Ecto neural progenitor cell (in vitro differentiated cells): ENCODE data around the gene SNTB2.
"Not testable (repeated sequence)": the region's sequence is repeated elsewhere in the genome, so short reads cannot be mapped to it uniquely, and the experiment has no call there.

ENCODE experiments used
- DNase-seq: peaks from one replicate; pipeline ENCODE4 v3.0.0-alpha.2; 2018; ENCODE audit warnings: low spot score

Gene SNTB2

DNA sequence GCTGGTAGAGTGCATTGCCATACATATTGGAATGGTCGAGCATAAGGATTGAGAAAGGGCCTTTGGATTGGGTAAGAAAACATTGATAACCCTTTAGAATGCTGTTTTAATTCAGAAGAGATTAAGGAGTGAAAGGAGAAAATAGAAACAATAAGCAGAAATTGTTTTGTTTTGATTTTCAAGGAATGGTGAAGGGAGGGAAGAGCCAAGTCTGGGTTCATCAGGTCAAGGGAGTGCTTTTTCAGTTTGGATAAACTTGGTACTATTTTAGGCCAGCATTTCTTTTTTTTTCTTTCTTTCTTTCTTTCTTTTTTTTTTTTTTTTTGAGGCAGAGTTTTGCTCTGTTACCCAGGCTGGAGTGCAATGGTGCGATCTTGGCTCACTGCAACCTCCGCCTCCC, 50.3 kb downstream of the SNTB2 start:
- no peak for DNase-seq

DNA sequence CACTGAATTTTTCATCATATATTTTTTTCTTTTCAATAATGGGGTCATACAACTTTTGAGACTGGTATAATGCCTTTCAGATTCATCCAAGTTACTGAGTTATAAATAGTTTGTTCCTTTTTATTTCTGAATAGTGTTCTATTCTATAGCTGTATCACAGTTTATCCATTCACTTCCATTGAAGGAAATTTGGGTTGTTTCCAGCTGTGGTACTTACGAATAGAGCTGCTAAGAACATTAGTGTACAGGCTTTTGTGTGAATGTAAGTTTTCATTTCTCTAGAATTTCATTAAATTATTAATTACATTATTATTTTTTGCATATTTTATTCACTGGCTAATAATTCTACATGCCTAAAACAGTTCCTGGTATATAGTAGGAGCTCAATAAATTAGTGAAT, 52.9 kb downstream of the SNTB2 start:
- no peak for DNase-seq

- no peak for DNase-seq
These were observed 53.4 kb downstream of the SNTB2 start for GRCh38 chr16:69240331-69240730.

- DNase-seq: no peak
These were observed 55.0 kb downstream of the SNTB2 start for GRCh38 chr16:69241926-69242325.

- no peak for DNase-seq
These were observed 56.5 kb downstream of the SNTB2 start for GRCh38 chr16:69243479-69243878.

- DNase-seq: no peak
These were observed 57.4 kb downstream of the SNTB2 start for GRCh38 chr16:69244336-69244735.

DNA sequence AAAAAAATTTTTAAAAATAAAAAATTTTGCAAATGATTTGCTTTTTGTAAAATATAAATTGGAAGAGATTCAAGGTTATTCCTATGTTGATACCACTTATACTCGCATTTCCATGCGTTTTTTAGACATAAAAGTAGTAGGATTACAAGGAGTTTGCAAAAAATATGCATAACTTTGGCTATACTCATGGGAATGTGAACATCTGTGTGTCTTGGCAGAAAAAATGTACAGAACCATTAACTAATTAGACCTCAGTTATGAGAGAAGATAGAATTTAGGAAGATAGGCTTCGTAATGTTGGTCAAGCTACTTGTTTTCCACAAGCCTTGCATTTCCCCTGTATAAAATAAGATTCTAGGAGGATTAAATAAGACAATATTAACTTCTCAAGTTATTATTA, 63.1 kb downstream of the SNTB2 start:
- DNase-seq: no peak

GRCh38 chr16:69253870-69254341, 66.9 kb downstream of the SNTB2 start:
- DNase-seq: no peak

GRCh38 chr16:69259428-69259764, 72.4 kb downstream of the SNTB2 start:
- not testable (repeated sequence) for DNase-seq

GRCh38 chr16:69260019-69260418, 73.1 kb downstream of the SNTB2 start:
- DNase-seq: no peak

- DNase-seq: no peak
These were observed 73.5 kb downstream of the SNTB2 start for GRCh38 chr16:69260506-69260905.

- no peak for DNase-seq
These were observed 79.5 kb downstream of the SNTB2 start for GRCh38 chr16:69266334-69267063.

DNA sequence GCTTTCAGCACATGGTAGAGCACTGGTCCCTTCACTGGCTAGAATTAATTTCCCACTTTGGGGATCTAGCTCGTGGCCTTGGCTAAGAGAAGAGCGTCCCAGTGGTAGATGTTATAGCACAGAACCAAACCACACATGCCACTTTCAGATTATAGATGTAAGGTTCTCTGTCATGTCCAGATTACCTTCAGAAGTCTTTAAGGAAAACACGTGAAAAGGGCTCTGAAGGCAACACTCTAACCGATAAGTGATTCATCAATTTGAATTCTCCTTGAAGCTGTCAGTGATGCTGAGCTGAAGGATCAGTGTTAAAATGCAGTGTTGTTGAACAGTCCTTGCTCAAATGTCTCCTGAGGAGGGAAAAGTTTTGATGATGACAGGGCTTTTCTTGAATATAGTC, 80.7 kb downstream of the SNTB2 start:
- no peak for DNase-seq

GRCh38 chr16:69270395-69270794, 83.4 kb downstream of the SNTB2 start:
- no peak for DNase-seq

DNA sequence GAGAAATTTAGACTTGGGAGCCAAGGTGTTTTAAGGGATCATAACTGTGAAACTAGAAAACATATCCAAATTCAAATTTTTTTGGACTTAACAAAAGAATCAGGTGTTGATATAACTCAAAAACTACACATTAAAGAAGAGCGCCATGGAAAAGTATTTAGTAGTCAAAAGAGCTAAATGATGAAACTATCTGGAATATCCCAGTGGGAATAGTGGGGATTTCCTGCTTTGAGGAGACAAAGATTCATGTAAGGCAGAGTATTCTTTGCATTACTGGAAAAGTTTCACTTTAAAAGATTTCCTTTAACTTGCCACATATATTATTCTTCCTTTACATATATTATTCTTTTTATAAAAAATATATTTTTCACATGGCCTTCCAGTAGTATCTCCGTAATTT, 83.9 kb downstream of the SNTB2 start:
- no peak for DNase-seq

- DNase-seq: no peak
These were observed 86.0 kb downstream of the SNTB2 start for GRCh38 chr16:69273009-69273408.

DNA sequence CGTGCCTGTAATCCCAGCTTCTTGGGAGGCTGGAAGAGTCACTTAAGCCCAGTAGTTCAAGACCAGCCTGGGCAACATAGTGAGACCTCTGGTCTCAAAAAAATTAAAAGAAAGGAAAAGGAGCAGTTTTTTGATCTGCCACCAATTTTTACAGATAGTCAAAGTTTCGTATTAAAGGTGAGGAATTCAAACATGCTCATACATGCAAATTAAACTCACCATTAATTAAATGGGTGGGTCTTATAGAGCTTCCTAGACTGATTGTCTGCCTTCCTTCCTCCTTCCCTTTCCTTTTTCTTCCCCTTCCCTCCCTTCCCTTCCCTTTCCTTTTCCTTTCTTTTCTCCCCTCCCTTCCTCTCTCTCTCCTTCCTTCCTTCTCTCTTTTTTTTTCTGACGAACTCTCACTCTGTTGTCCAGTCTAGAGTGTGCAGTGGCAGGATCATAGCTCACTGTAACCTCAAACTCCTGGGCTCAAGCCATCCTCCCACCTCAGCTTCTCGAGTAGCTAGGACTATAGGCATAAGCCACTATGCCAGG, 87.8 kb downstream of the SNTB2 start:
- no peak for DNase-seq

DNA sequence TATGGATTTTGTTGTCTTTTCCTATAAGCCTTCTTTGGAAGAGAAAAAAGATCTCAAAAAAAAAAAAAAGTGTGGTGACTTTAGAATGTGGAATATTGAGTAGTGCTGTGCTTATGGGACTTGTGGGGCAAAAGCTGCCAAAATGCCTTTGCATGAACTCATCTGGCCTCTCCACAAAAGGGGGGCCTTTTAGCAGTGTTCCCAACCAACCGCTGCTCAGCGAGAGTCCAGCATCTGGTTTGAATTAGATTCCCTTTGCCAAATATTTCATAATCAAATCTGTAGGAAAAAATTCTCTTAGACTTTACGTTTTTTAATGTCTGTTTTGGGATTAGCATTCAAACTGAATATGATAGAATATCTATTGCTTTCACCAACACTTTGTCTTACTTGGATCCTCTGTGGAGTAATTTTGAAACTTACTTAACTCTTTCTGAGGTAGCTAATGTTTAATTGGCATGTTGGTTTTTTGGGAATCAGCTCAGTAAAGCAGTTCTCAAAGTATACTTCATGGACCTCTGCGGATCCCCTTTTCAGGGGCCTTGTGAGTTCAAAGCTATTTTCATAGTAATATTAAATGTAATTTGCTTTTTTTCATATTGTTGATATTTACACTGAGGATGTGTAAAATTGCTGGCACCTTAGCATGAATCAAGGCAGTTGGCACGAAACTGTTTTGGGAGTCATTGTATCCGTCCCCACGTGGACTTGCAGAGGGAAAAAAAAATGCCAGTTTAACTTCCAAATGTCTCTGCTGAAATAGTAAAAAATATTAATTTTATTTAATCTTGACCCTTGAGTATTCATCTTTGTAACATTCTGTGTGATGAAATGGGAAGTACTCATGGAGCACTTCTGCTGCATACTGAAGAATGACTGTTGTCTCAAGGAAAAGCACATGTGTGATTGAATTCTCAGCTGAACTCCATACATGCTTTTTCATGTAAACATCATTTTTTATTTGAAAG, 89.5 kb downstream of the SNTB2 start:
- no peak for DNase-seq

DNA sequence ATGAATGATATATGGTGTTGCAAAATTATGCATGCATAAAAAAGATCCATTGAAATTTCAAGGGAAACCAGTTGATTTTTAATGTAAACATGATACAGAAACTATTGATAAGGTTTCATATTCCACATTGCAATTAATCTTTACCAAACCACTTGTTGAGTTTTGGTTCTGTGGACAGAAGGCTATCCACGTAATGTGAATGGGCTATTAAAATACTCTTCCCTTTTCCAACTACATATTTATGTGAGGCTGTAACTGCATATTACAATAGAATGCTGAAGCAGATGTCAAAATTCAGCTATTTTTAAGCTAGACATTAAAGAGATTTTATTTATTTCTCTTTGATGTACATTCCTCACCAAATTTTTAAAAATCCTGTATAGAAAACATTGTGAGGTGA, 90.4 kb downstream of the SNTB2 start:
- DNase-seq: no peak

DNA sequence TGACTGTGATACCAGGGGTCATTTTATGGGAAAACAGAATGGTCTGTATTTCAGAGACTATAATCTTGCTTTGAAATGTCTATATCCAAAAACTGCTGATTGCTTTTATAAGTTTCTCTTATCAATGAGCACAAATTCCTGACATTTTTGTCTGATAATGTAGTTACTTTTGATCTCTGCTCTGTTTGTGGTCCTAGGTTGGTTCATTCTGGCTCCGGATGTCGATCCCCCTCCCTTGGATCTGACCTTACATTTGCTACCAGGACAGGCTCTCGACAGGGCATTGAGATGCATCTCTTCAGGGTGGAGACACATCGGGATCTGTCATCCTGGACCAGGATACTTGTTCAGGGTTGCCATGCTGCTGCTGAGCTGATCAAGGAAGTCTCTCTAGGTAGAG, 96.9 kb downstream of the SNTB2 start:
- no peak for DNase-seq

- no peak for DNase-seq
These were observed 98.3 kb downstream of the SNTB2 start for GRCh38 chr16:69285240-69285639.

GRCh38 chr16:69286941-69287713, 100.2 kb downstream of the SNTB2 start:
- DNase-seq: no peak
